Measurements from ENCODE around the gene AACS.
"Not testable (repeated sequence)": the region's sequence is repeated elsewhere in the genome, so short reads cannot be mapped to it uniquely, and the experiment has no call there.

Gene AACS

GRCh38 chr12:125128439-125129178 lies 63.4 kb downstream of the AACS start:
- no peak for DNase-seq

GRCh38 chr12:125129179-125129571 lies 63.9 kb downstream of the AACS start:
- no peak for DNase-seq

- DNase-seq = no peak
Observed at GRCh38 chr12:125129591-125130255, 64.5 kb downstream of the AACS start.

GRCh38 chr12:125131958-125132357 lies 66.7 kb downstream of the AACS start:
- DNase-seq = no peak

DNA sequence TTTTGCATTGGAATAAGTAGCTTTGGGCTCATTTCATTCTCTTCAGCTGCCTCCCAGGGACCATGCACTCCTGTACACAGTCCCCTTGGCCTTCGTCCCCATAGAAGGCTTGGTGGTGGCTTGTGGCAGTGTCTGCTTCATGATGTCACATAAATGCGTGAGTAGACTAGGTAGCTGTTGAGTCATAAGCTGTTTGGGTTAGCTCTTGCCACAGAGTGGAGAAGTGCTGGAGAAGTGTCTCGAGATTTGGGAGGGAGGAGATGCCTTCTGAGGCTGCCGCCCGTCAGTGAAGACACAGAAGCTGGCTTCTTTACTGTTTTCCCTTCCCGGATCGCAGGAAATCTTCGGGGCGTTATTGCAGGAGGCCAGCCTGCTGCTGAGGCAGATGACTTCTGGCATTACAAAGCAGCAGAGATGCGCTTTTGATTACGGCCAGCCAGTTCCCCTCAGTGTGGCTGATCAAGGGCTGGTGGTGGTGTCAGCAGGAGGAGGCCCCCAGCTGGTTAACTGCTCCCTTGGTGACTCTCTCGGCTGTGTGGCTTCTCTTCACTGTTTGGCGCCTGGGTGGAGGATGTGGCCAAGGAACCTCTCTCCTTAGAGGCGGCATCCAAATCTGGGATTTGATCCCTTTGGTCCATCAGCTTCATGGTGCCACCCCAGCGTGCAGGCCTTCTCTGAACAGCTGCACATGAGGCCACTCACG lies 67.6 kb downstream of the AACS start:
- no peak for DNase-seq

DNA sequence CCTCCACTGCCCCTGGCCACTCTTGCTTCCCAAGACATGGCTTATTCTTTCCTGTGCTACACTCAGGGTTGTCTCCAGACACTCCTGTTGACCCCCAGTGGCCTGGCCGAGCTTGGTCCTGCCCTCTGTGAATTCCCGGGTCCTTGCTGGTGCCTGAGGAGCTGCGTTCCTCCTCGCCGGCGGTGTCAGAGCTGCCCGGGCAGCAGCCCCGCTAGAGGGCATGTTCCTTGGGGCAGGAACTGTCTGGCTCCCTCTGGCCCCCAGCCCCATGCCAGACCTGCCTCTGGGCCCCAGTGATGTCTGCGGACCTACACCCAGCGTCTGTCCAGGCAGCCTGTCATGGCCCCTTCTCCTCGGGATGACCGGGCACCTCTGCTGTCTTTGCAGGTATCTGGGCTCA lies 68.4 kb downstream of the AACS start:
- DNase-seq = no peak

GRCh38 chr12:125134576-125134975 lies 69.3 kb downstream of the AACS start:
- DNase-seq = no peak

GRCh38 chr12:125135906-125136305 lies 70.7 kb downstream of the AACS start:
- DNase-seq = no peak

DNA sequence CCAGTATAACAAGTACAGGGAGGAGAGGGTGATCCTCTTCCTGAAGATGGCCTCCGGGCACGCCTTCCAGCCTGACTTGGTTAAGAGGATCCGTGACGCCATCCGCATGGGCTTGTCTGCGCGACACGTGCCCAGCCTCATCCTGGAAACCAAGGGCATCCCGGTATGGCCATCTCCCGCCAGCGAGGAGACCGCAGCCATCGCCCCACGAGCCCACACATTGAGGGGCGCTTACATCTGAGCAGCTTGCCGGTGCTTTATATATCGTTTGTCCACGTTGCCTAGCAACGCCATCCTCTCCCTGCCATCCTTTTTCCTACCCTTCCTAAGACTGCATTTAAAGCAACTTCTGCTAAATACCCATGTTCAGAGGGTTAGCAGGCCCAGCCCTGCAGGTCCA lies 71.5 kb downstream of the AACS start:
- DNase-seq = no peak

DNA sequence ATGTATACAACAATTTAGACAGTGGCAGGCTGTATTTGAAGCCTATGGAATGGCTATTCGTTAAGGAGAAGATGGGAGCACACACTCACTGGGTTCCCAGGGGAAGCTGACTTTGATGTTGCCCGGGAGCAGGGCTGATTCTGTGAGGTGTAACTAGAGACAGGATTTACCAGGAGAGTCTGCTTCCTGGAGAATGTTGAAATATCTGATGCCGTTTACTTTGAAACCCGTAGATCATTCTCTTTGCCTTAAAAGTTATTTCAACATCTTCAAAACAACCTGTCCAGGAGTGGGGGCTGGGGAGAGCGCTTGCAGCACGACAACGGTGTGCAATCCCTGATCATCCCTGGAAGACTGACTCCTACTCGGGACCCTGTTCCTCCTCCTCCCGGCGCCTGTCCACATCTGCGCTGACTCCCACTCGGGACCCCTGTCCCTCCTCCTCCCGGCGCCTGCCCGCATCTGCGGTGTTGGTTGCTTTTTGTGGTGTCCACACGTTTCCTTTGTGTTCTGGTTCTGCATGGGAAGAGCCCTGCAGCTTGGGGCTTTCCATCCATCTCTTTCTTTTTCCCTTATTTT lies 72.6 kb downstream of the AACS start:
- no peak for DNase-seq

GRCh38 chr12:125140279-125141209 lies 75.3 kb downstream of the AACS start:
- no peak for DNase-seq

DNA sequence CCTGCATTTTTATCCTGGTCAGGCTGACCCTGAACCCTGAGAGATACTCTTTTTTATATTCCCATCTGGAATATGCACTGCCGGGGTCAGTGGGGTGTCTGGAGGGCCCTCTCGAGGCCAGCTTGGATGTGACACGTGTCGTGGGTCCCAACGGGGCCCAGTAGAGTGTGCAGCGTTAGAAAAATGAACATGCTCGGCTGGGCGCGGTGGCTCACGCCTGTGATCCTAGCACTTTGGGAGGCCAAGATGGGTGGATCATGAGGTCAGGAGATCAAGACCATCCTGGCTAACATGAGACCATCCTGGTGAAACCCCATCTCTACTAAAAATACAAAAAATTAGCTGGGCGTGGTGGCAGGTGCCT lies 76.0 kb downstream of the AACS start:
- DNase-seq = not testable (repeated sequence)

DNA sequence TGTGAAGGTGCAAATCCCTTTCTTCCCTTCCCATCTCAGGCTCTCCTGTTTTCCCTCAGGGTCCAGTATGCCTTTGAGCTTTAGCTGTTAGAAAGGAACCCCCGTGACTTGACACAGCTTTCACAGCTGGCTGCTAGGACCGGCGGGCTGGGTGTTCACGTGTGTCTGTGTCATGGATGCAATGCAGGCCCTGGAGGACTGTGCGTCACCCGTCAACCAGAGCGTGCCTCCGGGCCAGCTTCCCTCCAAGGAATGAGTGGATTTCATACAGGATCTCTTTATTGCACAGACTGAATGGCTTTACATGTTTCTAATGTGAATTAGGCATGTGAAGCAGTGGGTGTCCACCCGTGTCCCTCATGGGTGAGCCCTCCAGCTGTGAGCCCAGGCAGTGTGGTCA lies 77.4 kb downstream of the AACS start:
- DNase-seq = peak; percentile 33

GRCh38 chr12:125143491-125143890 lies 78.3 kb downstream of the AACS start:
- DNase-seq = no peak

GRCh38 chr12:125145196-125145595 lies 80.0 kb downstream of the AACS start:
- DNase-seq = no peak

GRCh38 chr12:125148316-125148715 lies 83.1 kb downstream of the AACS start:
- DNase-seq = no peak

GRCh38 chr12:125149160-125150108 lies 84.2 kb downstream of the AACS start:
- no peak for DNase-seq

DNA sequence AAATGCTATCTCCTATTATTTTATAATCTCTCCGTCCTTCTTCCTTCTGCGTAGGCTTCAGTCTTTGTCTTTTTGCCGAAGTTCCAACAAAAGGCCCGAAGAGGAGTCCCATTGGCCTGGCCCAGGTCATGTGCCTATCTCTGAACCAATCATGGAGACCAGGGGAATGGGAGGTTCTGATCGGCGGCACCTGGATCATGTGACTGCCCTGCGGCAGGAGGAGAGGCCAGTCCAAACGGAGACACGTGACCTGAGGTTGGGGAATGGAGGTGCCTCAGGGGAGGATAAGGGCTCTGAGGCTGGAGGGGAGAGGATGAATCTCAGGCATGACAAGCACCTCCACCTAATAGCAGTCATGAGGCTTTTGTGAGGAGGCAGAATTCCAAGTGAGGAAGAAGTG lies 86.0 kb downstream of the AACS start:
- DNase-seq = no peak

- DNase-seq = no peak
Observed at GRCh38 chr12:125152463-125152862, 87.2 kb downstream of the AACS start.

GRCh38 chr12:125155366-125155765 lies 90.1 kb downstream of the AACS start:
- DNase-seq = no peak

DNA sequence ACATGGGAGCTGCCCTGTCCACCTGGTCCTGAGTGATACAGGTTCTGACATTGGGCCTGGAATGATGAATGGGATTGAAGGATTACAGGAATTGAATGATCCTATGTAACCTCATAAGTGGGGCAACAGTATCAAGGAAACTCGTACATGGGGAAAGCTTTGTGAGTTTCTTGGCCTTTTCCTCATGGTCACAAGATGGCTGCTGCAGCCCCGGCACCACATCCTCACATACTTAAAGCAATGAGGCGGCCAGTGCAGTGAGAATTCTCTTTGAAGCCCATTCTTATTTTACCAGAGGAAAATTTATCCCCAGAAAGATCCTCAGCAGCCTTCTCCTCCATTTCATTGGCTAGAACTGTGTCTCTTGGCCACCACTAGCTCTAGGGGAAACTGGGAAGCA lies 91.9 kb downstream of the AACS start:
- DNase-seq = no peak

All from GOT3 (cell line).